ENCODE measurements around the gene ASTN2.

DNA sequence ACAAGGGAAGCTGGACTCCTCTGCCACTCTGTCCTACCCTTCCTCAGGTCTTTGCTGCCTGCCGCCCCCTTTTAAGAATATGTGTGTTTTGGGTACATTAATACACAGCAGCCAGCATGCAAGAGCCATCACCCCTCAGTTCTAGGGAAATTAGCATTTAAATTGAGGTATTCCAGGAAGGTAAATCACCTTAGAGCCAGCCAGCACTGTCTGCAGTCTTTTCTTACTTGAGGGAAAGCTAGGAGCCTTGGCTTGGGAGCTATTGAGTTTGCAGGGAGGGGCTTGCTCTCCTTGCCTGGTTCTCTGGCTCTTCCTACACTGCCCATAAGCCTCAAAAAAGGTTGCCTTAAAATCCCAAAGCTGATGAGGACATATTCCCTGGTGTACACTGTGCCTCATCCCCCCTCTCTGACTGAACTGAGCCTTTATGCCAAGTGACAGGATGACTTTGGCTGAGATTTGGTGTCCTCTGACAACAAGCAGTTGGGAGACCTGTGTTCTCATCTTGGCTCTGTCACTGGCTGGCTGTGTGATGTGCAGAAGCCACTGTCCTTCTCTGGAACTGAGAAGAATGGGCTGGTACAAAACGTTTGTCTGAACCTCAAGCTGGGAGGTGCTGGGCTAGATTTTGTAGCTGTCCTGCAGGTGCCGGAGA, 673.6 kb downstream of the ASTN2 start:
- TF ChIP-seq, protein P1, sequence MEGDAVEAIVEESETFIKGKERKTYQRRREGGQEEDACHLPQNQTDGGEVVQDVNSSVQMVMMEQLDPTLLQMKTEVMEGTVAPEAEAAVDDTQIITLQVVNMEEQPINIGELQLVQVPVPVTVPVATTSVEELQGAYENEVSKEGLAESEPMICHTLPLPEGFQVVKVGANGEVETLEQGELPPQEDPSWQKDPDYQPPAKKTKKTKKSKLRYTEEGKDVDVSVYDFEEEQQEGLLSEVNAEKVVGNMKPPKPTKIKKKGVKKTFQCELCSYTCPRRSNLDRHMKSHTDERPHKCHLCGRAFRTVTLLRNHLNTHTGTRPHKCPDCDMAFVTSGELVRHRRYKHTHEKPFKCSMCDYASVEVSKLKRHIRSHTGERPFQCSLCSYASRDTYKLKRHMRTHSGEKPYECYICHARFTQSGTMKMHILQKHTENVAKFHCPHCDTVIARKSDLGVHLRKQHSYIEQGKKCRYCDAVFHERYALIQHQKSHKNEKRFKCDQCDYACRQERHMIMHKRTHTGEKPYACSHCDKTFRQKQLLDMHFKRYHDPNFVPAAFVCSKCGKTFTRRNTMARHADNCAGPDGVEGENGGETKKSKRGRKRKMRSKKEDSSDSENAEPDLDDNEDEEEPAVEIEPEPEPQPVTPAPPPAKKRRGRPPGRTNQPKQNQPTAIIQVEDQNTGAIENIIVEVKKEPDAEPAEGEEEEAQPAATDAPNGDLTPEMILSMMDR (IDR thresholded peaks at IDR 0.05 in 8 of 11, conservative IDR thresholded peaks at IDR 0.05 in 3 of 11): no peak
- no peak for TF ChIP-seq POLR2A (IDR thresholded peaks at IDR 0.05)
- TF ChIP-seq POLR2AphosphoS5 (IDR thresholded peaks at IDR 0.05): no peak

Data from spleen (tissue), 7 donors.